SK-N-SH treated with all-trans-retinoic acid at 6 μM for 48 hours (cell line): ENCODE results near the gene TES.
A peak's percentile ranks its signal among the peaks of the same experiment; 100 is the strongest.
"Not testable (repeated sequence)": the region's sequence is repeated elsewhere in the genome, so short reads cannot be mapped to it uniquely, and the experiment has no call there.

ENCODE experiments used
- ATAC-seq: fragments of 200-7000 bp; cut with Tn5 transposase; 3 replicates; pipeline ENCODE4 v1.9.1; 2020; ENCODE audit warnings: mild to moderate bottlenecking, moderate library complexity
- ARNTL ChIP-seq: fragments of 450-650 bp; formaldehyde crosslinking; IDR thresholded peaks from 2 replicates; pipeline ENCODE4 v1.5.0; 2020; ENCODE audit warnings: low read depth, mild to moderate bottlenecking, moderate library complexity, borderline replicate concordance
- BACH2 ChIP-seq: fragments of 250-450 bp; sonication (Bioruptor Pico); IDR thresholded peaks from 2 replicates; pipeline ENCODE4 v1.9.0; 2021; ENCODE audit warnings: mild to moderate bottlenecking, borderline replicate concordance
- ESRRG ChIP-seq: fragments of 250-450 bp; sonication (Bioruptor Pico); IDR thresholded peaks from 2 replicates; pipeline ENCODE4 v1.6.1; 2021; ENCODE audit warnings: mild to moderate bottlenecking
- GLIS3 ChIP-seq: fragments of 250-450 bp; sonication (Bioruptor Pico); IDR thresholded peaks from 2 replicates; pipeline ENCODE4 v1.5.0; 2020; ENCODE audit warnings: mild to moderate bottlenecking, moderate library complexity
- ISL1 ChIP-seq: fragments of 250-450 bp; sonication (Bioruptor Pico); IDR thresholded peaks from 2 replicates; pipeline ENCODE4 v2.1.2; 2022; ENCODE audit warnings: mild to moderate bottlenecking, moderate library complexity
- POU6F1 ChIP-seq: fragments of 250-450 bp; sonication (Bioruptor Pico); IDR thresholded peaks from 2 replicates; pipeline ENCODE4 v1.8.0; 2021; ENCODE audit warnings: low read depth, mild to moderate bottlenecking, moderate library complexity, borderline replicate concordance
- PPARA ChIP-seq: fragments of 250-450 bp; sonication (Bioruptor Pico); IDR thresholded peaks from 2 replicates; pipeline ENCODE4 v1.5.0; 2020; ENCODE audit warnings: mild to moderate bottlenecking, borderline replicate concordance
- TCF4 ChIP-seq: fragments of 250-450 bp; sonication (Bioruptor Pico); IDR thresholded peaks from 2 replicates; pipeline ENCODE4 v1.8.0; 2021; ENCODE audit warnings: mild to moderate bottlenecking, moderate library complexity, borderline replicate concordance
- ZFP3 ChIP-seq: fragments of 250-450 bp; sonication (Bioruptor Pico); IDR thresholded peaks from 2 replicates; pipeline ENCODE4 v1.5.0; 2020; ENCODE audit warnings: mild to moderate bottlenecking, moderate library complexity
- ZFP30 ChIP-seq: fragments of 450-650 bp; formaldehyde crosslinking; IDR thresholded peaks from 2 replicates; pipeline ENCODE4 v1.5.0; 2022; ENCODE audit warnings: mild to moderate bottlenecking, moderate library complexity
- ZNF565 ChIP-seq: fragments of 450-650 bp; formaldehyde crosslinking; conservative IDR thresholded peaks from 2 replicates; pipeline ENCODE4 v1.5.0; 2020; ENCODE audit warnings: low read depth, mild to moderate bottlenecking, moderate library complexity
- ZNF70 ChIP-seq: fragments of 450-650 bp; formaldehyde crosslinking; IDR thresholded peaks from 2 replicates; pipeline ENCODE4 v1.5.0; 2020; ENCODE audit warnings: mild to moderate bottlenecking, moderate library complexity
- ZNF8 ChIP-seq: fragments of 450-650 bp; formaldehyde crosslinking; IDR thresholded peaks from 2 replicates; pipeline ENCODE4 v1.5.0; 2020; ENCODE audit warnings: mild to moderate bottlenecking, moderate library complexity
- TF ChIP-seq, protein P1 (sequence below): fragments of 250-450 bp; sonication (Bioruptor Pico); IDR thresholded peaks from 2 replicates; pipeline ENCODE4 v1.8.0; 2020; ENCODE audit warnings: mild to moderate bottlenecking, moderate library complexity, borderline replicate concordance
- TF ChIP-seq, protein P2 (sequence below): fragments of 250-450 bp; sonication (Bioruptor Pico); IDR thresholded peaks from 2 replicates; pipeline ENCODE4 v1.5.1; 2021; ENCODE audit warnings: mild to moderate bottlenecking, moderate library complexity
- TF ChIP-seq, protein P3 (sequence below): fragments of 250-450 bp; sonication (Bioruptor Pico); IDR thresholded peaks from 2 replicates; pipeline ENCODE4 v1.5.0; 2020; ENCODE audit warnings: mild to moderate bottlenecking, moderate library complexity
- TF ChIP-seq, protein P4 (sequence below): fragments of 250-450 bp; sonication (Bioruptor Pico); IDR thresholded peaks from 2 replicates; pipeline ENCODE4 v1.5.1; 2020; ENCODE audit warnings: low read depth, mild to moderate bottlenecking, moderate library complexity

The TES gene

GRCh38 chr7:116170180-116170579 is 40.2 kb upstream of the TES start (continued):
- TF ChIP-seq, protein P1, sequence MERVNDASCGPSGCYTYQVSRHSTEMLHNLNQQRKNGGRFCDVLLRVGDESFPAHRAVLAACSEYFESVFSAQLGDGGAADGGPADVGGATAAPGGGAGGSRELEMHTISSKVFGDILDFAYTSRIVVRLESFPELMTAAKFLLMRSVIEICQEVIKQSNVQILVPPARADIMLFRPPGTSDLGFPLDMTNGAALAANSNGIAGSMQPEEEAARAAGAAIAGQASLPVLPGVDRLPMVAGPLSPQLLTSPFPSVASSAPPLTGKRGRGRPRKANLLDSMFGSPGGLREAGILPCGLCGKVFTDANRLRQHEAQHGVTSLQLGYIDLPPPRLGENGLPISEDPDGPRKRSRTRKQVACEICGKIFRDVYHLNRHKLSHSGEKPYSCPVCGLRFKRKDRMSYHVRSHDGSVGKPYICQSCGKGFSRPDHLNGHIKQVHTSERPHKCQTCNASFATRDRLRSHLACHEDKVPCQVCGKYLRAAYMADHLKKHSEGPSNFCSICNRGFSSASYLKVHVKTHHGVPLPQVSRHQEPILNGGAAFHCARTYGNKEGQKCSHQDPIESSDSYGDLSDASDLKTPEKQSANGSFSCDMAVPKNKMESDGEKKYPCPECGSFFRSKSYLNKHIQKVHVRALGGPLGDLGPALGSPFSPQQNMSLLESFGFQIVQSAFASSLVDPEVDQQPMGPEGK, result no peak
- TF ChIP-seq ZNF565 (no peak), GLIS3 (no peak), TCF4 (CRISPR knock-in tag) (no peak)

- TF ChIP-seq, protein P2, sequence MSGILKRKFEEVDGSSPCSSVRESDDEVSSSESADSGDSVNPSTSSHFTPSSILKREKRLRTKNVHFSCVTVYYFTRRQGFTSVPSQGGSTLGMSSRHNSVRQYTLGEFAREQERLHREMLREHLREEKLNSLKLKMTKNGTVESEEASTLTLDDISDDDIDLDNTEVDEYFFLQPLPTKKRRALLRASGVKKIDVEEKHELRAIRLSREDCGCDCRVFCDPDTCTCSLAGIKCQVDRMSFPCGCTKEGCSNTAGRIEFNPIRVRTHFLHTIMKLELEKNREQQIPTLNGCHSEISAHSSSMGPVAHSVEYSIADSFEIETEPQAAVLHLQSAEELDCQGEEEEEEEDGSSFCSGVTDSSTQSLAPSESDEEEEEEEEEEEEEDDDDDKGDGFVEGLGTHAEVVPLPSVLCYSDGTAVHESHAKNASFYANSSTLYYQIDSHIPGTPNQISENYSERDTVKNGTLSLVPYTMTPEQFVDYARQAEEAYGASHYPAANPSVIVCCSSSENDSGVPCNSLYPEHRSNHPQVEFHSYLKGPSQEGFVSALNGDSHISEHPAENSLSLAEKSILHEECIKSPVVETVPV (CRISPR knock-in tag), result no peak
- TF ChIP-seq ZNF565 (no peak), ARNTL (CRISPR knock-in tag) (no peak), ESRRG (no peak), POU6F1 (CRISPR knock-in tag) (no peak)
- TF ChIP-seq, protein P3, sequence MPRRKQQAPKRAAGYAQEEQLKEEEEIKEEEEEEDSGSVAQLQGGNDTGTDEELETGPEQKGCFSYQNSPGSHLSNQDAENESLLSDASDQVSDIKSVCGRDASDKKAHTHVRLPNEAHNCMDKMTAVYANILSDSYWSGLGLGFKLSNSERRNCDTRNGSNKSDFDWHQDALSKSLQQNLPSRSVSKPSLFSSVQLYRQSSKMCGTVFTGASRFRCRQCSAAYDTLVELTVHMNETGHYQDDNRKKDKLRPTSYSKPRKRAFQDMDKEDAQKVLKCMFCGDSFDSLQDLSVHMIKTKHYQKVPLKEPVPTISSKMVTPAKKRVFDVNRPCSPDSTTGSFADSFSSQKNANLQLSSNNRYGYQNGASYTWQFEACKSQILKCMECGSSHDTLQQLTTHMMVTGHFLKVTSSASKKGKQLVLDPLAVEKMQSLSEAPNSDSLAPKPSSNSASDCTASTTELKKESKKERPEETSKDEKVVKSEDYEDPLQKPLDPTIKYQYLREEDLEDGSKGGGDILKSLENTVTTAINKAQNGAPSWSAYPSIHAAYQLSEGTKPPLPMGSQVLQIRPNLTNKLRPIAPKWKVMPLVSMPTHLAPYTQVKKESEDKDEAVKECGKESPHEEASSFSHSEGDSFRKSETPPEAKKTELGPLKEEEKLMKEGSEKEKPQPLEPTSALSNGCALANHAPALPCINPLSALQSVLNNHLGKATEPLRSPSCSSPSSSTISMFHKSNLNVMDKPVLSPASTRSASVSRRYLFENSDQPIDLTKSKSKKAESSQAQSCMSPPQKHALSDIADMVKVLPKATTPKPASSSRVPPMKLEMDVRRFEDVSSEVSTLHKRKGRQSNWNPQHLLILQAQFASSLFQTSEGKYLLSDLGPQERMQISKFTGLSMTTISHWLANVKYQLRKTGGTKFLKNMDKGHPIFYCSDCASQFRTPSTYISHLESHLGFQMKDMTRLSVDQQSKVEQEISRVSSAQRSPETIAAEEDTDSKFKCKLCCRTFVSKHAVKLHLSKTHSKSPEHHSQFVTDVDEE (CRISPR knock-in tag), result no peak
- no peak for ATAC-seq
Observed at GRCh38 chr7:116171094-116171493, 39.2 kb upstream of the TES start.

GRCh38 chr7:116172353-116172752 is 38.0 kb upstream of the TES start:
- peak; percentile 13; the same call in 1 of the 3 replicates for ATAC-seq
- TF ChIP-seq PPARA (CRISPR knock-in tag) (no peak), ISL1 (CRISPR knock-in tag) (no peak), TCF4 (CRISPR knock-in tag) (no peak), ZNF8 (CRISPR knock-in tag) (no peak), ZFP3 (no peak), ZNF70 (CRISPR knock-in tag) (no peak), ESRRG (no peak)
- TF ChIP-seq, protein P1, result no peak
- TF ChIP-seq, all 23 proteins: peak for 0

- ATAC-seq, result peak; percentile 87
- no peak for TF ChIP-seq BACH2 (CRISPR knock-in tag)
- TF ChIP-seq GLIS3, result no peak
- no peak for TF ChIP-seq ZFP3
- no peak for TF ChIP-seq ISL1 (CRISPR knock-in tag)
- TF ChIP-seq, protein P4, sequence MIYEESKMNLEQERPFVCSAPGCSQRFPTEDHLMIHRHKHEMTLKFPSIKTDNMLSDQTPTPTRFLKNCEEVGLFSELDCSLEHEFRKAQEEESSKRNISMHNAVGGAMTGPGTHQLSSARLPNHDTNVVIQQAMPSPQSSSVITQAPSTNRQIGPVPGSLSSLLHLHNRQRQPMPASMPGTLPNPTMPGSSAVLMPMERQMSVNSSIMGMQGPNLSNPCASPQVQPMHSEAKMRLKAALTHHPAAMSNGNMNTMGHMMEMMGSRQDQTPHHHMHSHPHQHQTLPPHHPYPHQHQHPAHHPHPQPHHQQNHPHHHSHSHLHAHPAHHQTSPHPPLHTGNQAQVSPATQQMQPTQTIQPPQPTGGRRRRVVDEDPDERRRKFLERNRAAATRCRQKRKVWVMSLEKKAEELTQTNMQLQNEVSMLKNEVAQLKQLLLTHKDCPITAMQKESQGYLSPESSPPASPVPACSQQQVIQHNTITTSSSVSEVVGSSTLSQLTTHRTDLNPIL, result no peak
- TF ChIP-seq ZFP30 (CRISPR knock-in tag), result no peak
- TF ChIP-seq PPARA (CRISPR knock-in tag), result no peak
- TF ChIP-seq, all 23 proteins: peak for 0
Observed at GRCh38 chr7:116173051-116174028, 37.0 kb upstream of the TES start.

DNA sequence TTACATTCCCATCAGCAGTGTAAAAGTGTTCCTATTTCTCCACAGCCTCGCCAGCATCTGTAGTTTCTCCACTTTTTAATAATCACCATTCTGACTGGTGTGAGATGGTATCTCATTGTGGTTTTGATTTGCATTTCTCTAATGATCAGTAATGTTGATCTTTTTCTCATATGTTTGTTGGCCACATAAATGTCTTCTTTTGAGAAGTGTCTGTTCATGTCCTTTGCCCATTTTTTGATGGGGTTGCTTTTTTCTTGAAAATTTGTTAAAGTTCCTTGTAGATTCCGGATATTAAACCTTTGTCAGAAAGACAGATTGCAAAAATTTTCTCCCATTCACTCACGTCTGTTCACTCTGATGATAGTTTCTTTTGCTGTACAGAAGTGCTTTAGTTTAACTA is 35.2 kb upstream of the TES start:
- not testable (repeated sequence) for ATAC-seq
